Germinal center (tissue), 1 donor: ENCODE data around the gene MUC5B.

ENCODE experiments used
- DNase-seq: peaks from one replicate; pipeline ENCODE4 v3.0.0; 2012; ENCODE audit warnings: mixed read lengths, low spot score

Gene MUC5B

GRCh38 chr11:1285876-1286275, 63.0 kb downstream of the MUC5B start:
- no peak for DNase-seq

GRCh38 chr11:1287928-1288327, 65.1 kb downstream of the MUC5B start:
- no peak for DNase-seq

GRCh38 chr11:1288426-1289151, 65.7 kb downstream of the MUC5B start:
- DNase-seq: no peak

- DNase-seq: no peak
Observed at GRCh38 chr11:1289211-1289935, 66.5 kb downstream of the MUC5B start.

- no peak for DNase-seq
Observed at GRCh38 chr11:1290052-1291040, 67.5 kb downstream of the MUC5B start.

GRCh38 chr11:1291295-1292017, 68.6 kb downstream of the MUC5B start:
- DNase-seq: no peak

- no peak for DNase-seq
Observed at GRCh38 chr11:1292018-1292643, 69.3 kb downstream of the MUC5B start.

- no peak for DNase-seq
Observed at GRCh38 chr11:1292644-1293618, 70.1 kb downstream of the MUC5B start.

- DNase-seq: no peak
Observed at GRCh38 chr11:1293619-1294015, 70.8 kb downstream of the MUC5B start.

- no peak for DNase-seq
Observed at GRCh38 chr11:1295086-1295485, 72.2 kb downstream of the MUC5B start.

- no peak for DNase-seq
Observed at GRCh38 chr11:1295591-1295990, 72.7 kb downstream of the MUC5B start.

- DNase-seq: no peak
Observed at GRCh38 chr11:1296287-1296686, 73.4 kb downstream of the MUC5B start.

- no peak for DNase-seq
Observed at GRCh38 chr11:1297011-1297575, 74.2 kb downstream of the MUC5B start.

GRCh38 chr11:1297576-1298473, 75.0 kb downstream of the MUC5B start:
- DNase-seq: no peak

- DNase-seq: no peak
Observed at GRCh38 chr11:1298695-1299492, 76.0 kb downstream of the MUC5B start.

GRCh38 chr11:1299621-1300020, 76.8 kb downstream of the MUC5B start:
- no peak for DNase-seq

- DNase-seq: no peak
Observed at GRCh38 chr11:1300121-1300520, 77.3 kb downstream of the MUC5B start.
